HG02981 (cell line): ENCODE results near the gene TDRD7.
A peak's percentile ranks its signal among the peaks of the same experiment; 100 is the strongest.

Source experiments
- ATAC-seq: cut with Tn5 transposase; IDR thresholded peaks from one replicate; pipeline ENCODE4 v1.9.1; 2021; ENCODE audit warnings: mild to moderate bottlenecking, moderate library complexity; ENCODE audit not compliant: unreplicated experiment

The TDRD7 gene

GRCh38 chr9:97524424-97524823 is 112.5 kb downstream of the TDRD7 start:
- no peak for ATAC-seq

GRCh38 chr9:97525451-97525850 is 113.6 kb downstream of the TDRD7 start:
- no peak for ATAC-seq

GRCh38 chr9:97526895-97527575 is 115.1 kb downstream of the TDRD7 start:
- no peak for ATAC-seq

- no peak for ATAC-seq
These were observed 116.0 kb downstream of the TDRD7 start for GRCh38 chr9:97527626-97528528.

- ATAC-seq = no peak
These were observed 116.8 kb downstream of the TDRD7 start for GRCh38 chr9:97528529-97529230.

GRCh38 chr9:97529363-97530076 is 117.6 kb downstream of the TDRD7 start:
- peak; percentile 69 for ATAC-seq

- ATAC-seq = no peak
These were observed 120.0 kb downstream of the TDRD7 start for GRCh38 chr9:97531888-97532376.

- no peak for ATAC-seq
These were observed 122.3 kb downstream of the TDRD7 start for GRCh38 chr9:97534185-97534584.

GRCh38 chr9:97534961-97535594 is 123.2 kb downstream of the TDRD7 start:
- ATAC-seq = no peak

- ATAC-seq = no peak
These were observed 123.9 kb downstream of the TDRD7 start for GRCh38 chr9:97535771-97536170.

- no peak for ATAC-seq
These were observed 124.6 kb downstream of the TDRD7 start for GRCh38 chr9:97536480-97536879.

GRCh38 chr9:97543561-97543960 is 131.7 kb downstream of the TDRD7 start:
- no peak for ATAC-seq

- no peak for ATAC-seq
These were observed 133.6 kb downstream of the TDRD7 start for GRCh38 chr9:97545486-97545885.
